GM13976 (cell line): Measurements from ENCODE around the gene PTPN4.

Experiments
- DNase-seq: peaks from one replicate; pipeline ENCODE4 v3.0.0; 2012; ENCODE audit warnings: low spot score
- in situ Hi-C: fragments of 300-500 bp; cut with MboI; formaldehyde crosslinking; loops from one replicate; pipeline ENCODE4 v1.12.0; 2022; ENCODE audit warnings: low sequenced_read_pairs, mixed read lengths, inconsistent platforms; ENCODE audit not compliant: unreplicated experiment
- TF ChIP-seq, protein P1 (sequence below): IDR thresholded peaks from 2 replicates; pipeline ENCODE4 v1.5.1; 2012; ENCODE audit warnings: borderline replicate concordance, mild to moderate bottlenecking; ENCODE audit not compliant: insufficient read depth; ENCODE audit errors: extremely low read depth, missing control alignments, control extremely low read depth

The PTPN4 gene

GRCh38 chr2:119808516-119809147 is 48.9 kb downstream of the PTPN4 start:
- TF ChIP-seq, protein P1, sequence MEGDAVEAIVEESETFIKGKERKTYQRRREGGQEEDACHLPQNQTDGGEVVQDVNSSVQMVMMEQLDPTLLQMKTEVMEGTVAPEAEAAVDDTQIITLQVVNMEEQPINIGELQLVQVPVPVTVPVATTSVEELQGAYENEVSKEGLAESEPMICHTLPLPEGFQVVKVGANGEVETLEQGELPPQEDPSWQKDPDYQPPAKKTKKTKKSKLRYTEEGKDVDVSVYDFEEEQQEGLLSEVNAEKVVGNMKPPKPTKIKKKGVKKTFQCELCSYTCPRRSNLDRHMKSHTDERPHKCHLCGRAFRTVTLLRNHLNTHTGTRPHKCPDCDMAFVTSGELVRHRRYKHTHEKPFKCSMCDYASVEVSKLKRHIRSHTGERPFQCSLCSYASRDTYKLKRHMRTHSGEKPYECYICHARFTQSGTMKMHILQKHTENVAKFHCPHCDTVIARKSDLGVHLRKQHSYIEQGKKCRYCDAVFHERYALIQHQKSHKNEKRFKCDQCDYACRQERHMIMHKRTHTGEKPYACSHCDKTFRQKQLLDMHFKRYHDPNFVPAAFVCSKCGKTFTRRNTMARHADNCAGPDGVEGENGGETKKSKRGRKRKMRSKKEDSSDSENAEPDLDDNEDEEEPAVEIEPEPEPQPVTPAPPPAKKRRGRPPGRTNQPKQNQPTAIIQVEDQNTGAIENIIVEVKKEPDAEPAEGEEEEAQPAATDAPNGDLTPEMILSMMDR = no peak
- in situ Hi-C loops = no loop called here
- no peak for DNase-seq

DNA sequence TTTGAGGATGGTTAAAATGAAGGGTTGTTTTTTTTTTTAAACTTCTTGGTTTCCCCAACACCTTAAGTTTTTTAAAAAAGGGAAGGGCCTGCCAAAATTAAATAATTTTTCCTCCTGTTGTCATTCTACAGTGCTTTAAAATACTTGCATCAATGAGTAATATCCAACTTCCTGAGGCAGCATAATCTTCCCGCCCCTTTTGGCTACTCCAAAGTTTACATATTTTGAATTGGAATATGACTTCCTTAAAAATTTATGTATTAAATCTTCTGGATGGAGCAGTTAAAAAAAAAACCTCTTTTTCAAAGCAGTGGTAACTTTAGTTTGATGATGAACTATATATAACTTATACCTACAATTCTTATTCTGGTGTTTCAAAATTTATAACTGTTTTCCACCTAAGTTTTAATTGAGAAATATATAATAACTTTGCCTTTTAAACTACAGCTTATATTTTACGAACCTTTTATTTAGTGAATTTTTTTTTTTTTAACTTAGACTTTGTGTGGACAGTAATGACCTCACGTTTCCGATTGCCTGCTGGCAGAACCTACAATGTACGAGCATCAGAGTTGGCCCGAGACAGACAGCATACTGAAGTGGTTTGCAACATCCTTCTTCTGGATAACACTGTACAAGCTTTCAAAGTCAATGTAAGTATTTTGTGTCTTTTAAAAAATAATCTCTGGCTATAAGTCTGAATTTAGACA is 49.8 kb downstream of the PTPN4 start:
- TF ChIP-seq, protein P1 = no peak
- in situ Hi-C loops = no loop called here
- DNase-seq = no peak

- in situ Hi-C loops = no loop called here
- TF ChIP-seq, protein P1 = no peak
Measured at GRCh38 chr2:119810049-119810630, 50.4 kb downstream of the PTPN4 start.

DNA sequence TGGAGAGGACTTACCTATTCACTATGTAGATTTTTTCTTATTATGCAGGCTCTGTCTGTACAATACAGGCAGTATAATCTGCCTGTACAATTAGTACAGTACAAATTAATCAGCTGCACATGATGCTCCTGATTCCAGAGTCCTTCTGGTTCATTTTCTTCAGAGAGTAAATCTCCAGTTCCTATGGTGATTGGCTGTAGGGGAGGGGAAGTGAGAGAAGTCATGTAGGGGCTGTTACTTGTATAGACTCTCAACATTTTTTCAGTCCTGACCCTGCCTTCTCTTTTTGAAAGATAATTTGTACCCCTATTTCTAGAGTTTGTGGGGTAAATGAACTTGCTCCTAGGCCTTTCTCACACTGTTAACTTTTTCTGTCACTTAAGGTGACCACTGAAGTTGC is 54.5 kb downstream of the PTPN4 start:
- in situ Hi-C loops = no loop called here
- TF ChIP-seq, protein P1 = no peak
- DNase-seq = no peak

More at GRCh38 chr2:119810049-119810630, 50.4 kb downstream of the PTPN4 start:
- no peak for DNase-seq

GRCh38 chr2:119818792-119819191 is 59.1 kb downstream of the PTPN4 start:
- in situ Hi-C loops = no loop called here
- DNase-seq = no peak
- TF ChIP-seq, protein P1 = no peak

- in situ Hi-C loops = no loop called here
- TF ChIP-seq, protein P1 = no peak
- no peak for DNase-seq
Measured at GRCh38 chr2:119819846-119820245, 60.1 kb downstream of the PTPN4 start.
